ENCODE measurements around the gene C17orf100. TPM values are rescaled to one million over a fixed set of nuclear protein-coding genes. Genes with fewer than 3 reads are reported as not detected.
A peak's percentile ranks its signal among the peaks of the same experiment; 100 is the strongest.
"Not testable (repeated sequence)": the region's sequence is repeated elsewhere in the genome, so short reads cannot be mapped to it uniquely, and the experiment has no call there.

C17orf100 gene
- total RNA-seq, 1 donor from 2014 or later, result 0.46 TPM

- no peak for DNase-seq (ENCODE audit: low read depth)
- no peak overlapping the region for H3K4me3 ChIP-seq (ENCODE audit: low read depth, low read length)
- no peaks in the 10 kb centered on the region for H3K36me3 ChIP-seq (ENCODE audit: control insufficient read depth, insufficient read depth, low read length)
- no peaks in the 10 kb centered on the region for H3K27me3 ChIP-seq (ENCODE audit: control insufficient read depth, insufficient read depth, low read length)
- TF ChIP-seq, protein P1, sequence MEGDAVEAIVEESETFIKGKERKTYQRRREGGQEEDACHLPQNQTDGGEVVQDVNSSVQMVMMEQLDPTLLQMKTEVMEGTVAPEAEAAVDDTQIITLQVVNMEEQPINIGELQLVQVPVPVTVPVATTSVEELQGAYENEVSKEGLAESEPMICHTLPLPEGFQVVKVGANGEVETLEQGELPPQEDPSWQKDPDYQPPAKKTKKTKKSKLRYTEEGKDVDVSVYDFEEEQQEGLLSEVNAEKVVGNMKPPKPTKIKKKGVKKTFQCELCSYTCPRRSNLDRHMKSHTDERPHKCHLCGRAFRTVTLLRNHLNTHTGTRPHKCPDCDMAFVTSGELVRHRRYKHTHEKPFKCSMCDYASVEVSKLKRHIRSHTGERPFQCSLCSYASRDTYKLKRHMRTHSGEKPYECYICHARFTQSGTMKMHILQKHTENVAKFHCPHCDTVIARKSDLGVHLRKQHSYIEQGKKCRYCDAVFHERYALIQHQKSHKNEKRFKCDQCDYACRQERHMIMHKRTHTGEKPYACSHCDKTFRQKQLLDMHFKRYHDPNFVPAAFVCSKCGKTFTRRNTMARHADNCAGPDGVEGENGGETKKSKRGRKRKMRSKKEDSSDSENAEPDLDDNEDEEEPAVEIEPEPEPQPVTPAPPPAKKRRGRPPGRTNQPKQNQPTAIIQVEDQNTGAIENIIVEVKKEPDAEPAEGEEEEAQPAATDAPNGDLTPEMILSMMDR (IDR thresholded peaks at IDR 0.05; ENCODE audit: insufficient read depth, low read length, poor library complexity, severe bottlenecking), result no peak
Measured at GRCh38 chr17:6643451-6644125, 8.0 kb upstream of the C17orf100 start.

GRCh38 chr17:6648181-6648580 is 3.4 kb upstream of the C17orf100 start:
- H3K36me3 ChIP-seq (ENCODE audit: control insufficient read depth, insufficient read depth, low read length), result no peaks in the 10 kb centered on the region
- H3K4me3 ChIP-seq (ENCODE audit: low read depth, low read length), result no peak overlapping the region
- TF ChIP-seq, protein P1 (IDR thresholded peaks at IDR 0.05; ENCODE audit: insufficient read depth, low read length, poor library complexity, severe bottlenecking), result peak; percentile 39
- H3K27me3 ChIP-seq (ENCODE audit: control insufficient read depth, insufficient read depth, low read length), result no peaks in the 10 kb centered on the region
- no peak for DNase-seq (ENCODE audit: low read depth)

GRCh38 chr17:6651919-6652452 is 424 bp downstream of the C17orf100 start:
- H3K36me3 ChIP-seq (ENCODE audit: control insufficient read depth, insufficient read depth, low read length), result no peaks in the 10 kb centered on the region
- DNase-seq (ENCODE audit: low read depth), result no peak
- H3K4me3 ChIP-seq (ENCODE audit: low read depth, low read length), result peak overlapping the region; percentile 97
- H3K27me3 ChIP-seq (ENCODE audit: control insufficient read depth, insufficient read depth, low read length), result peaks cover 18% of the 10 kb centered on the region
- TF ChIP-seq, protein P1 (IDR thresholded peaks at IDR 0.05; ENCODE audit: insufficient read depth, low read length, poor library complexity, severe bottlenecking), result no peak

GRCh38 chr17:6654841-6655731 is 3.5 kb downstream of the C17orf100 start:
- H3K27me3 ChIP-seq (ENCODE audit: control insufficient read depth, insufficient read depth, low read length), result peaks cover 29% of the 10 kb centered on the region

DNA sequence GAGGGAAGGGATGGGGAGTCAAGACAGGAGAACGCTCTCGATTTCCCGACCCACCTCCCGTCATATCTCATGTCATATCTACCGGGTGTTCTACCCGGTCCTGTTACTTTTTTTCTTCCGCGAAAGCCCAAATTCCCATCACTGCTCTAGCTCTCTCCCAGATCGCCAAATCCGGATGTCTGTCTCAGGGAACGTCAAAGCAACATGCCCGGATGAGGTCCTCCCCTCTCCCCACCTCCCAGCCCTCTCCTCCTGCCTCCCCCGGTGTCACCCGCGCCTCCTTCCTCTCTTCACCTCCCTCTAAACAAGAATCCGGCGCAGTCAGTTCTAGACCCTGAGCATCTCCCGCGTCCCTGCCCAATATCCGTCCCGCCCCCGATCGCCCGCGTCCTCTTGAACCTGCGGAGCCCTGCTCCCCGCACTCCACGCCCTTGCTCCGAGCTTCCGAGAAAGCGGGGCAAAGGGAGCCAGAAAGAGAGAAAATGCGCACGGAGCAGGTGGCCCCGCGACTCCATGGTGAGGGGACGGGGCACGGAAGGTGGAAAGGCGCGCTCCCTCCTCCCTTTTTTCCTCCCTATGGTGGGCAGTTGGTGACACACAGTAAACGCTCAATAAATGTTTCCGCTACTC is 4.3 kb downstream of the C17orf100 start:
- H3K4me3 ChIP-seq (ENCODE audit: low read depth, low read length), result not testable (repeated sequence)
- peaks cover 29% of the 10 kb centered on the region for H3K27me3 ChIP-seq (ENCODE audit: control insufficient read depth, insufficient read depth, low read length)

More at GRCh38 chr17:6654841-6655731, 3.5 kb downstream of the C17orf100 start:
- TF ChIP-seq, protein P1 (IDR thresholded peaks at IDR 0.05; ENCODE audit: insufficient read depth, low read length, poor library complexity, severe bottlenecking), result peak; percentile 24
- no peaks in the 10 kb centered on the region for H3K36me3 ChIP-seq (ENCODE audit: control insufficient read depth, insufficient read depth, low read length)
- H3K4me3 ChIP-seq (ENCODE audit: low read depth, low read length), result peak overlapping the region; percentile 19
- no peak for DNase-seq (ENCODE audit: low read depth)

GRCh38 chr17:6656797-6657632 is 5.5 kb downstream of the C17orf100 start:
- not testable (repeated sequence) for H3K36me3 ChIP-seq (ENCODE audit: control insufficient read depth, insufficient read depth, low read length); DNase-seq (ENCODE audit: low read depth)
- Histone ChIP-seq H3K27me3 (ENCODE audit: control insufficient read depth, insufficient read depth, low read length) (peaks cover 32% of the 10 kb centered on the region), H3K4me3 (ENCODE audit: low read depth, low read length) (peak overlapping the region; percentile 19)

More for the DNA sequence above, 4.3 kb downstream of the C17orf100 start:
- not testable (repeated sequence) for DNase-seq (ENCODE audit: low read depth); H3K36me3 ChIP-seq (ENCODE audit: control insufficient read depth, insufficient read depth, low read length)
